Activated naive CD8-positive, alpha-beta T cell treated with anti-CD3 and anti-CD28 coated beads, Interleukin-2, amount 10 ng/mL, durations not matched to agents 7 days and 5 days (primary cell): ENCODE data around the gene EXT2. TPM values are rescaled to one million over a fixed set of nuclear protein-coding genes. Genes with fewer than 3 reads are reported as not detected.

ENCODE experiments used
- ATAC-seq: fragments of 150-1000 bp; cut with Tn5 transposase; one replicate; pipeline ENCODE4 v1.10.0; 2021; ENCODE audit warnings: low read depth, moderate library complexity
- POLR2A ChIA-PET: fragments of 350-600 bp; sonication (Branson Sonifier 250); formaldehyde crosslinking; loops from one replicate; lab custom pipeline; 2021; ENCODE audit warnings: antibody characterized with exemption; lab: Charles Lee
- DNase-seq: peaks from one replicate; pipeline ENCODE4 v3.0.0; 2021
- H3K27ac Mint-ChIP-seq: one replicate; pipeline ENCODE4 v1.8.0; 2022; ENCODE audit warnings: mild to moderate bottlenecking, mixed read lengths
- H3K27me3 Mint-ChIP-seq: one replicate; pipeline ENCODE4 v1.8.0; 2022; ENCODE audit warnings: mild to moderate bottlenecking, moderate library complexity, mixed read lengths
- H3K36me3 Mint-ChIP-seq: one replicate; pipeline ENCODE4 v1.8.0; 2021; ENCODE audit warnings: mild to moderate bottlenecking, mixed read lengths
- H3K4me1 Mint-ChIP-seq: one replicate; pipeline ENCODE4 v1.8.0; 2021; ENCODE audit warnings: mixed read lengths
- H3K4me3 Mint-ChIP-seq: one replicate; pipeline ENCODE4 v1.8.0; 2022; ENCODE audit warnings: mild to moderate bottlenecking, moderate library complexity, mixed read lengths
- H3K9me3 Mint-ChIP-seq: one replicate; pipeline ENCODE4 v1.8.0; 2021; ENCODE audit warnings: mixed read lengths
- total RNA-seq, 2 experiments: library from RNA; stranded (reverse); gene quantifications; one replicate each; pipeline ENCODE4 v1.2.3, GENCODE V29; 2021

The EXT2 gene
- total RNA-seq, 2 experiments from 2014 or later = 26.3 to 28.8 TPM

DNA sequence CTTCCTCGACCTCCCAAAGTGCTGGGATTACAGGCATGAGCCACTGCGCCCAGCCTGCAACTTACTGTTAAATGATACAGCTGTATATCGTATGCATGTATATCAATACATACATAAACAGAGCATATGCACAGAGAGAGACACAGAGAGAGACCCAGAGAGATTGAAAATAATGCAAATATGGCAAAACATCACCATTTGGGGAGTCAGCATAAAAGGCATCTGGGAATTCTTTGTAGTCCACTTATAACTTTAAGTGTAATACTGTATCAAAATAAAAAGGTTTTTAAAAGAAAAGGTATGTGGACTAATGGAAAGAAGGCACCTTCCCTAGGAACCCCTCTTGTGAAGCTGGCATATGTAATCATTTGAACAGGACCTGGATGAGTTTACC lies 192.7 kb downstream of the EXT2 start:
- no peak overlapping the region for H3K4me3 Mint-ChIP-seq
- no peaks in the 10 kb centered on the region for H3K36me3 Mint-ChIP-seq
- H3K9me3 Mint-ChIP-seq = no peaks in the 10 kb centered on the region
- peaks cover 5% of the 10 kb centered on the region for H3K27me3 Mint-ChIP-seq
- no peaks in the 10 kb centered on the region for H3K4me1 Mint-ChIP-seq
- ATAC-seq (no peak), DNase-seq (no peak)
- POLR2A ChIA-PET = no interaction called here
- no peak overlapping the region for H3K27ac Mint-ChIP-seq

DNA sequence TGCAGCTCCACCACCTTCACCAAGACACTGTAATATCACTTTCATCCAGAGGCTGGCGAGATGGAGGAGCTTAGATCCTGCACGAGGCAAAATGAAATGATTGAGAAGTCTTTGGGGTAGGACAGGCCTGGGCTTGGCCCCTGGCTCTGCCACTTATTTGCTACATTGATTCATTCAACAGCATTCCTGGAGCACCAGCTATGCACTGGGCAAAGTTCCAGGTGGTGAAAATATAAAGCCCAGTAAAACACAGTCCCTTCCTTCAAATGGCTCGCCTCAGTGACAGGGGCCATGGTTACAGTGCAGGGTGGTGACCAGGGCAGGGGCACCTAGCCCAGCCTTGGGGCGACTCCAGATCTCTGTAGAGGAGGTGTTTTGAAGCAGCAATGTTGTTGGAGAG lies 194.7 kb downstream of the EXT2 start:
- no peak for ATAC-seq
- peaks cover 7% of the 10 kb centered on the region for H3K27me3 Mint-ChIP-seq
- no peaks in the 10 kb centered on the region for H3K4me1 Mint-ChIP-seq
- no peak overlapping the region for H3K4me3 Mint-ChIP-seq
- POLR2A ChIA-PET = no interaction called here
- DNase-seq = no peak
- no peaks in the 10 kb centered on the region for H3K36me3 Mint-ChIP-seq
- no peak overlapping the region for H3K27ac Mint-ChIP-seq
- H3K9me3 Mint-ChIP-seq = no peaks in the 10 kb centered on the region

Other genes with a start within 250 kb of the EXT2 start
- 10 to 100 TPM; 37.8 to 43.6 TPM for gene ALKBH3, start 214.8 kb upstream of the EXT2 start, total RNA-seq
- gene C11orf96, start 153.0 kb upstream of the EXT2 start, total RNA-seq = under 1 TPM; 0.25 to 0.28 TPM
- not detected for gene ACCSL, start 47.7 kb upstream of the EXT2 start, total RNA-seq
- gene ACCS, start 29.4 kb upstream of the EXT2 start, total RNA-seq = 10 to 100 TPM; 14.3 to 14.5 TPM
- not detected for gene ALX4, start 214.5 kb downstream of the EXT2 start, total RNA-seq